Activated CD8-positive, alpha-beta T cell treated with anti-CD3 and anti-CD28 coated beads for 36 hours (primary cell): ENCODE data around the gene UVRAG. TPM values are rescaled to one million over a fixed set of nuclear protein-coding genes. Genes with fewer than 3 reads are reported as not detected.

Source experiments
- ATAC-seq: fragments of 200-7000 bp; cut with Tn5 transposase; one replicate; pipeline ENCODE4 v1.10.0; 2021; ENCODE audit warnings: mild to moderate bottlenecking, moderate library complexity
- CTCF ChIA-PET: fragments of 350-600 bp; sonication (Branson Sonifier 250); formaldehyde crosslinking; loops from one replicate; lab custom pipeline; 2021; ENCODE audit warnings: antibody characterized with exemption; lab: Charles Lee
- POLR2A ChIA-PET: fragments of 350-600 bp; sonication (Branson Sonifier 250); formaldehyde crosslinking; loops from one replicate; lab custom pipeline; 2021; ENCODE audit warnings: antibody characterized with exemption; lab: Charles Lee
- DNase-seq: peaks from one replicate; pipeline ENCODE4 v3.0.0-alpha.2; 2020
- H3K27ac Mint-ChIP-seq: one replicate; pipeline ENCODE4 v1.8.0; 2021; ENCODE audit warnings: mild to moderate bottlenecking, mixed read lengths
- H3K27me3 Mint-ChIP-seq: one replicate; pipeline ENCODE4 v1.8.0; 2021; ENCODE audit warnings: mixed read lengths
- H3K36me3 Mint-ChIP-seq: one replicate; pipeline ENCODE4 v1.8.0; 2021; ENCODE audit warnings: low read depth, mixed read lengths
- H3K4me1 Mint-ChIP-seq: one replicate; pipeline ENCODE4 v1.8.0; 2021; ENCODE audit warnings: low read depth, mixed read lengths
- H3K4me3 Mint-ChIP-seq: one replicate; pipeline ENCODE4 v1.8.0; 2021; ENCODE audit warnings: mild to moderate bottlenecking, moderate library complexity, mixed read lengths
- H3K9me3 Mint-ChIP-seq: one replicate; pipeline ENCODE4 v1.8.0; 2021; ENCODE audit warnings: mixed read lengths
- intact Hi-C: fragments of 100-400 bp; cut with micrococcal nuclease; formaldehyde crosslinking; loops from one replicate; pipeline ENCODE4 v1.10.0; 2022
- total RNA-seq, 2 experiments: library from RNA; stranded (reverse); gene quantifications; one replicate each; pipeline ENCODE4 v1.2.3, GENCODE V29; 2021
- TF ChIP-seq, protein P1 (sequence below): fragments of 200-600 bp; IDR thresholded peaks from one replicate; pipeline ENCODE4 v1.8.0; 2022; ENCODE audit warnings: antibody characterized with exemption, mild to moderate bottlenecking

UVRAG gene
- total RNA-seq, 2 experiments from 2014 or later = 14.4 to 15.7 TPM

GRCh38 chr11:76107971-76108370 is 293.0 kb downstream of the UVRAG start:
- POLR2A ChIA-PET = no interaction called here
- Mint-ChIP-seq H3K36me3 (no peaks in the 10 kb centered on the region), H3K4me3 (no peak overlapping the region), H3K9me3 (no peaks in the 10 kb centered on the region), H3K4me1 (no peaks in the 10 kb centered on the region), H3K27me3 (no peaks in the 10 kb centered on the region), H3K27ac (no peak overlapping the region)
- DNase-seq (no peak), ATAC-seq (no peak)
- intact Hi-C loops = no loop called here
- TF ChIP-seq, protein P1, sequence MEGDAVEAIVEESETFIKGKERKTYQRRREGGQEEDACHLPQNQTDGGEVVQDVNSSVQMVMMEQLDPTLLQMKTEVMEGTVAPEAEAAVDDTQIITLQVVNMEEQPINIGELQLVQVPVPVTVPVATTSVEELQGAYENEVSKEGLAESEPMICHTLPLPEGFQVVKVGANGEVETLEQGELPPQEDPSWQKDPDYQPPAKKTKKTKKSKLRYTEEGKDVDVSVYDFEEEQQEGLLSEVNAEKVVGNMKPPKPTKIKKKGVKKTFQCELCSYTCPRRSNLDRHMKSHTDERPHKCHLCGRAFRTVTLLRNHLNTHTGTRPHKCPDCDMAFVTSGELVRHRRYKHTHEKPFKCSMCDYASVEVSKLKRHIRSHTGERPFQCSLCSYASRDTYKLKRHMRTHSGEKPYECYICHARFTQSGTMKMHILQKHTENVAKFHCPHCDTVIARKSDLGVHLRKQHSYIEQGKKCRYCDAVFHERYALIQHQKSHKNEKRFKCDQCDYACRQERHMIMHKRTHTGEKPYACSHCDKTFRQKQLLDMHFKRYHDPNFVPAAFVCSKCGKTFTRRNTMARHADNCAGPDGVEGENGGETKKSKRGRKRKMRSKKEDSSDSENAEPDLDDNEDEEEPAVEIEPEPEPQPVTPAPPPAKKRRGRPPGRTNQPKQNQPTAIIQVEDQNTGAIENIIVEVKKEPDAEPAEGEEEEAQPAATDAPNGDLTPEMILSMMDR = no peak
- CTCF ChIA-PET = interaction anchor here (1.0 to 2.9 kb wide), 4 partner anchors 12 to 402 kb away, joined by 3 to 19 read pairs (median 4); no protein-coding TSS in a partner anchor

DNA sequence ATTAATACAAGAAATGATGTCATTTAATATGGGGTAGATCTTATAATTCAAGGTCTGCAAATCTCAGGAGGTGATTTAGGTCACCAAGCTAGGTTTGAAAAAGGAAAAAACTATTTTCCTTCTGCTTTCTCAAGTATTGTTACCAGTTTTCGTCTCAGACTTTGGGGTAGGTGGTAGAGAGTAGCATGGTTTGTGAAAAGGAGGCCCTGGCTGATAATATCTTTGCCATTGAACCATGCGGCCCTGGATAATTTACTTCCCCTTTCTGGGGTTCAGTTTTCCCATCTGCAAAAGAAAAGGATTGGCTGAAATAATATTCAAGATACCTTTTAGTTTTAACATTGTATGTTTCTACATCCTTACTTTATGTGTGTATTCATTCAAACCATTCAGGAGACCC is 299.2 kb downstream of the UVRAG start:
- intact Hi-C loops = no loop called here
- ChIA-PET POLR2A (no interaction called here), CTCF (interaction anchor here (2.5 kb wide), 1 partner anchor 38 kb away, joined by 11 read pairs; no protein-coding TSS in a partner anchor)
- no peak overlapping the region for H3K4me3 Mint-ChIP-seq
- ATAC-seq = no peak
- no peaks in the 10 kb centered on the region for H3K9me3 Mint-ChIP-seq
- no peaks in the 10 kb centered on the region for H3K27me3 Mint-ChIP-seq
- H3K4me1 Mint-ChIP-seq = no peaks in the 10 kb centered on the region
- no peak for DNase-seq
- H3K36me3 Mint-ChIP-seq = peaks cover 1% of the 10 kb centered on the region
- no peak overlapping the region for H3K27ac Mint-ChIP-seq
- TF ChIP-seq, protein P1 = no peak

- Mint-ChIP-seq H3K9me3 (no peaks in the 10 kb centered on the region), H3K27ac (no peak overlapping the region), H3K36me3 (peaks cover 1% of the 10 kb centered on the region), H3K27me3 (no peaks in the 10 kb centered on the region), H3K4me3 (no peak overlapping the region), H3K4me1 (no peaks in the 10 kb centered on the region)
- ChIA-PET POLR2A (no interaction called here), CTCF (no interaction called here)
- DNase-seq = no peak
- TF ChIP-seq, protein P1 = no peak
- no peak for ATAC-seq
- intact Hi-C loops = no loop called here
Measured at GRCh38 chr11:76115555-76115954, 300.5 kb downstream of the UVRAG start.

DNA sequence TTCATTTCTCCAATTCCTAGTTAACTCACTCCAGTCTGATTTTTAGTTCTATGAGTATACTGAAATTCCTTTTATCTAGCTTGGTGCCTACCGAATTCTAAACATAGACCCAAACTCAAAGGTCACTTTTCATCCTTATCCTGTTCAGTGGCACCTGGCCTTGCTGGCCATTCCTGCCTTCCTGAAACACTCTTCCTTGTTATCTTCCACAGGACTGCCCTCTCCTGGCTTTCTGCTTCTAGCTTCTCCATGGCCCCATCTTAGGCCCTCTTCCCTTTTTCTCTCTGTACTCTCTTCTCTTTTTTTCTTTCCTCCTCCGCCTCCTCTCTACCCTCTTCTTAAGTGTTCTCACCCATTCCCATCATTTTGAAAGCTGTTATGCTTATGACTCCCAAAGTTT is 304.0 kb downstream of the UVRAG start:
- H3K9me3 Mint-ChIP-seq = no peaks in the 10 kb centered on the region
- no peak overlapping the region for H3K27ac Mint-ChIP-seq
- POLR2A ChIA-PET = no interaction called here
- no peaks in the 10 kb centered on the region for H3K4me1 Mint-ChIP-seq
- no peaks in the 10 kb centered on the region for H3K27me3 Mint-ChIP-seq
- peaks cover 1% of the 10 kb centered on the region for H3K36me3 Mint-ChIP-seq
- intact Hi-C loops = no loop called here
- ATAC-seq = no peak
- no peak overlapping the region for H3K4me3 Mint-ChIP-seq
- no peak for DNase-seq
- TF ChIP-seq, protein P1 = no peak
- CTCF ChIA-PET = interaction anchor here (0.8 to 1.5 kb wide), 4 partner anchors 33 to 315 kb away, joined by 3 to 8 read pairs (median 3); no protein-coding TSS in a partner anchor

DNA sequence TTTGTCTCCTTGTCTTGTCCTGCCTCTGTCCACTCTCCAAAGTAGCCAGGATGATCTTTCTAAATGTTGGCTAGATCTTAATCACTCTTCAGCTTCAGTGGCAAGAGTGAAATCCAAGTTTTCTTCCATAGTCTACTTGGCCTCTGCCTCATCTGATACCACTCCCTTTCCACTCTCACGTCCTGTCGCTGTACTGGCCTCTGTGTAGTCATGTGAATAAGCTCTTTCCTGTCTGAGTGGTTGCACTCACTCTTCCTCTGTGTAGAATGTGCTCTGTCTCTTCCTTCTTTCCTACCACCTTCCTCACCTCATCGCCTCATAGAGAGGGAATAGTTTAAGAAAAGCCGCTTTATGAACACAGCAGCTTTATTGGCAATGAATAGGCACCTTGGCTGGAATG is 304.8 kb downstream of the UVRAG start:
- no peak overlapping the region for H3K4me3 Mint-ChIP-seq
- no peak overlapping the region for H3K27ac Mint-ChIP-seq
- H3K36me3 Mint-ChIP-seq = peaks cover 1% of the 10 kb centered on the region
- TF ChIP-seq, protein P1 = no peak
- H3K4me1 Mint-ChIP-seq = no peaks in the 10 kb centered on the region
- ChIA-PET CTCF (interaction anchor here (0.5 to 1.5 kb wide), 5 partner anchors 12 to 1008 kb away, joined by 3 to 8 read pairs (median 3); no protein-coding TSS in a partner anchor), POLR2A (no interaction called here)
- ATAC-seq (no peak), DNase-seq (no peak)
- intact Hi-C loops = no loop called here
- no peaks in the 10 kb centered on the region for H3K9me3 Mint-ChIP-seq
- no peaks in the 10 kb centered on the region for H3K27me3 Mint-ChIP-seq
